Sigmoid colon (tissue), 4 donors: Measurements from ENCODE around the gene OR2AJ1.

Source experiments
- EP300 ChIP-seq, 4 donors: sonication (generic); formaldehyde crosslinking; IDR thresholded peaks; one replicate each; pipeline ENCODE4 v1.6.1; 2017; ENCODE audit warnings: antibody characterized with exemption in 4 of 4
- POLR2A ChIP-seq, 2 donors: fragments of 450-650 bp; IDR thresholded peaks; one replicate each; pipeline ENCODE4 v1.6.1; 2016; ENCODE audit warnings: antibody characterized with exemption in 2 of 2, mild to moderate bottlenecking in 2 of 2, moderate library complexity in 2 of 2
- POLR2AphosphoS5 ChIP-seq, 4 donors: sonication (generic); formaldehyde crosslinking; IDR thresholded peaks; one replicate each; pipeline ENCODE4 v1.6.1; 2017; ENCODE audit warnings: antibody characterized with exemption in 4 of 4
- TF ChIP-seq, protein P1 (sequence below), 4 experiments: fragments of 450-650 bp in 3 of 4; fragments of 200-600 bp in 1 of 4; IDR thresholded peaks; one replicate each; pipeline ENCODE4 v1.5.1; 2016 to 2019; ENCODE audit warnings: antibody characterized with exemption in 4 of 4, mild to moderate bottlenecking in 3 of 4, moderate library complexity in 2 of 4

DNA sequence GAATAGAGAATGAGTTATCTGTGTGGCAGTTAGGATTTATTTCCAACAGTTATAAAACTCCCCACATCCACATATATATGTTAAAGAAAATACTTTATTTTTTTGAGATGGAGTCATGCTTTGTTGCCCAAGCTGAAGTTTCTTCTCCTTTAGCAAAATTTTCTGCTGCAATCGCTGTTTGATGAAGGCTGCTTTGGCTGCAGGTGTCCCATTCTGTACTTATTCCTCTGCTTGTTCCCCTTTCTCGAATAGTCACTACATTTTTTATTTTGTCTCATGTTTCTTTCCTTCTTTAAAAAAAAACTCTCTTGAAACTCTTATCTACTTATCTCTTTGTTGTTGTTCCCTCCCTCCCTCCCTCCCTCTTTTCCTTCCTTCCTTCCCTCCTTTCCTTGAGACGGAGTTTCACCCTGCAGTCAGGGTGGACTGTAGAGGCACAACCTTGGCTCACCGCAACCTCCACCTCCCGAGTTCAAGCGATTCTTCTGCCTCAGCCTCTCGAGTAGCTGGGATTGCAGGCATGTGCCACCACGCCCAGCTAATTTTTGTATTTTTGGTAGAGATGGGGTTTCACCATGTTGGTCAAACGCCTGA lies 18.7 kb upstream of the OR2AJ1 start:
- TF ChIP-seq, protein P1, sequence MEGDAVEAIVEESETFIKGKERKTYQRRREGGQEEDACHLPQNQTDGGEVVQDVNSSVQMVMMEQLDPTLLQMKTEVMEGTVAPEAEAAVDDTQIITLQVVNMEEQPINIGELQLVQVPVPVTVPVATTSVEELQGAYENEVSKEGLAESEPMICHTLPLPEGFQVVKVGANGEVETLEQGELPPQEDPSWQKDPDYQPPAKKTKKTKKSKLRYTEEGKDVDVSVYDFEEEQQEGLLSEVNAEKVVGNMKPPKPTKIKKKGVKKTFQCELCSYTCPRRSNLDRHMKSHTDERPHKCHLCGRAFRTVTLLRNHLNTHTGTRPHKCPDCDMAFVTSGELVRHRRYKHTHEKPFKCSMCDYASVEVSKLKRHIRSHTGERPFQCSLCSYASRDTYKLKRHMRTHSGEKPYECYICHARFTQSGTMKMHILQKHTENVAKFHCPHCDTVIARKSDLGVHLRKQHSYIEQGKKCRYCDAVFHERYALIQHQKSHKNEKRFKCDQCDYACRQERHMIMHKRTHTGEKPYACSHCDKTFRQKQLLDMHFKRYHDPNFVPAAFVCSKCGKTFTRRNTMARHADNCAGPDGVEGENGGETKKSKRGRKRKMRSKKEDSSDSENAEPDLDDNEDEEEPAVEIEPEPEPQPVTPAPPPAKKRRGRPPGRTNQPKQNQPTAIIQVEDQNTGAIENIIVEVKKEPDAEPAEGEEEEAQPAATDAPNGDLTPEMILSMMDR (IDR thresholded peaks at IDR 0.05) = no peak
- TF ChIP-seq POLR2A (IDR thresholded peaks at IDR 0.05) (no peak), POLR2AphosphoS5 (IDR thresholded peaks at IDR 0.05) (no peak), EP300 (IDR thresholded peaks at IDR 0.05) (no peak)
